Activated CD4-positive, alpha-beta T cell treated with anti-CD3 and anti-CD28 coated beads for 4 hours (primary cell): ENCODE results near the gene MDM4.
"Not testable (repeated sequence)": the region's sequence is repeated elsewhere in the genome, so short reads cannot be mapped to it uniquely, and the experiment has no call there.

Source experiments
- DNase-seq, 2 donors: peaks; one replicate each; pipeline ENCODE4 v3.0.0-alpha.2; 2020

MDM4 gene

DNA sequence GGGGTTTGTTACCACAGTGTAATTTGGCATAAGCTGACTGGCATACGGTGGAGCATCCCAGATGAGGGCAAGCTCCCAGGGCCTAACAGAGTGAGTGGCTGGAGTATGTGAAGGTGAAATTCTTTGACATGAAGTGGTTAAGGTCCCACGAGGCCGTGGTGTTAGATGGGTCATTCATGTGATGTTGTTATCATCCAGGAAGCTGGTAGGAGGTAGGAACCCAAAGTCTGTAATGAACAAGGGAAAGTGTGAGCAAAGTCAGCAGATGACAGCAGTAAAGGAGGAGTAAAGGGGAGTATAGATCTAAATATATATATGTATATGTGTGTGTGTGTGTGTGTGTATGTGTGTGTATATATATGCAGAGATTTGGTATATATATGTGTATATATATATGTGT lies 47.6 kb downstream of the MDM4 start:
- DNase-seq: no peak

DNA sequence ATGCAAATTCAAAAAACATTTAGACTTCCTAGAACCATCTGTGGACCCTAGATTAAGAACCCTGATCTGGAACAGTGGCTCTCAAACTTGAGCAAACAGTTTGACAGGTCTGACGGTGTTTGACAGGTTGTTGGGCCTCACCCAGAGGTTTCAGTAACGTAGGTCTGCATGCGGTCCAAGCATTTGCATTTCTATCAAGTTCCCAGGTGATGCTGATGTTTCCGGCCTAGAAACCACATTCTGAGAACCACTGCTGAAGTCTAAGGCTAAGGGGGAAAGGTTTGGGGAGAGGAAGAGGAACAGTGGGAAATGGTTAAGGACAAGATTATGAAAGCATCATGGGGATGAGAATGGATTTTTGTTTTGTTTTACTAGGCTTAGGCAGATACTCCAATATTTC lies 48.6 kb downstream of the MDM4 start:
- no peak for DNase-seq

DNA sequence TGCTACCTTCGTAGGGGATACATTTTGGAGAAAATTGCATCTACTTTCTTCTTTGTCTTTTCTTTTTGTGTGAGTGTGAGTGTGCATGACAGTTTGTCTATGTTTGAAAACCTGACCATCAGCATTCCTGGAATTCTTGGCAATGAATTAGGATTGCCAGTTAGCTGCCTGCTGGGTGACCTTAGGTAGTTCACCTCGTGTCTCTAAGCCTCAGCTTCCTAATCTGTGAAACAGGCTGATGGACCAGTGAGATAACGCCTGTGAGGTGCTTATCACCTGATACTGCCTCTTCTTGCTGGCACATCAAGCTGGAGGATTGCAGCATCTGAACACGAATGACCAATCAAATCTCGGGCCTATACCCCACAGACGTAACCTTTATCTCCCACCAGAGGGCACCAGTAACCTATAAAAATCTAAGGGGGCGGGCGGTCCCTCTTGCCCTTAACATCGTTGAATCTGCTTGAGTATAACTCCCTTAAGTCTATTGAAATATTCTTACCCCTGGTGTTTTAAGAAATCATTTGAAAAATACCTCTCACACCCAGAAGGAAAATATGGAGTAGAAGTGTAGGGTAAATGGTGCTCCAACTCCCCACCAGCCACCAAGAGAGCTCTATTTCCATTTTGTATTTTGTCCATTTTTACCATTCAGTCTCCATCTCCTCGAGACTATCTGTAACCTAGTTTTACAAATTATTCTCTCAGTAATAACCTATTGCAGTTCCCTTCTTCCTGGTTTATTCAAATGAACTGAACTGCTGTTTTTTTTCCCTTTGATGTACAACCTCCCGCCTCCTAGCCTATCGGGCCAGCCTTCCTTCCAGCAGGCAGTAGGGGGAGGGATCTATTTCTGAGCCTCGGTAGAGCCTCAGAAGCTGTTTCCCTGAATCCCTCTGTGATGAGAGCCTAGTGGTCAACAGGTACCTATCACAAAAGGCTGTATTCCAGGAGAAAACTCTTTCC lies 49.7 kb downstream of the MDM4 start:
- peak; percentile 47 to 50 for DNase-seq

DNA sequence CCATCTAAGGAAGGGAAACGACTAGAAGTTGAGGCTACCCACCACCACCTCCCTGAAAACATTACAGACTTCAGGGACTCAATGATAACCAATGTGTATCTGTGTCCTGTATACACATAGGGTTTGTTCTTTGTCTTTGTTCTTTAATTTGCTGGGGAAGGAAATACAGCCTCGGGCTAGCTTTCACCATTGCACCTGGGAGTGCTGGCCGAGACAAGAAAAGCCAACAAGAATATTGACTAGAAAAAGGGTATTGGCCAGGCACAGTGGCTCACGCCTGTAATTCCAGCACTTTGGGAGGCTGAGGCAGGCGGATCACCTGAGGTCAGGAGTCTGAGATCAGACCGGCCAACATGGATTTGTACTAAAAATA lies 50.4 kb downstream of the MDM4 start:
- no peak for DNase-seq

DNA sequence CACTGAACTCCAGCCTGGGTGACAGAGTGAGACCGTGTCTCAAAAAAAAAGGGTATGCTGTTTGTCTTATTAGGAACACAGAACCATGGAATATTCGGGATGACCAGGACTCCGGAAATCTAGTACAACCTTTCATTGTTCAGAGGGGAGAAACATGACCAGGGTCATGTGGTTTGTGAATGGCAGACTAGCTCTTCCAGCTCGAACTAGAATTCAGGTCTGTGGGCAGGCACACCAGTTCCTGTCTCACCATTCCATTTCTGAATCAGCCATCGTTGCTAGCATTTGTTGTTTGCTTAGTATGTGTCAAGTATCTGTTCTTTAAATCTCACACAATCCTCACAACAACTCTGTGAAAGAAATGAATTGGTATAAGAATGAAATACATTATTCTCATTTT lies 50.9 kb downstream of the MDM4 start:
- DNase-seq: no peak

DNA sequence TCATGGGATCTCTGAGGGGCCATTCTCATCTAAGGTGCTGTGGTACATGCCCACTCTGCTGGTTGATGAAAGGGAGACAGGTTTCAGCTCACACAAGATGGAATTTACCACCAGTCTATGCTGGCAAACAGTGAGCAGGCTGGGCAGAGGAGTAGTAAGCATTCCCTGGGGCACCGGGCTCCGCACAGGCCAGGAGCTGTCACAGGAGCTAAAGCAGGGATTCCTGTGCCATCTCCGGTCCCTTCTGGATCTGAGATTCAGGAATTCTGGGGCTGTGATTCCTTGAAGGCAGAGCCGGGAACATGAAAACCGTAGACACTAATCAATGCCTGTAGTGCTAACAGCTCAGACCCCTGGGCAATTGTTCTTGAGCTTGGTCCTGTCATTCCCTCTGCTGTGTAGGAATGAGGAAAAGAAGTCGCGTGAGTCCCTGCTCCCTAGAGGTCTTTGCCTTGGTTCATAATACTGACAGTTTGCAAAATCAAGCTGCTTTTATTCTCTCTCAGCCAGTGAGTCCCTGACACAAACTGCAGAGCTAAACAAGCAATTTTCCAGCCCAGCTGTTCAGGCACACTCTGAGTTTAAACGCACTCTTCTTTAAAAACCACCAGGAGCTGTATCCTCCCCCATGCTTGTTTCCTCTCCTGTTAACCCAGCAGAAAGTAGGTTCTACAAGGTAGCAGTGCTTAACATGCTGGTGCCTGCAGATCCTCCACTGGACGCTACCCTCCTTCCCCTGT lies 52.5 kb downstream of the MDM4 start:
- DNase-seq: no peak

DNA sequence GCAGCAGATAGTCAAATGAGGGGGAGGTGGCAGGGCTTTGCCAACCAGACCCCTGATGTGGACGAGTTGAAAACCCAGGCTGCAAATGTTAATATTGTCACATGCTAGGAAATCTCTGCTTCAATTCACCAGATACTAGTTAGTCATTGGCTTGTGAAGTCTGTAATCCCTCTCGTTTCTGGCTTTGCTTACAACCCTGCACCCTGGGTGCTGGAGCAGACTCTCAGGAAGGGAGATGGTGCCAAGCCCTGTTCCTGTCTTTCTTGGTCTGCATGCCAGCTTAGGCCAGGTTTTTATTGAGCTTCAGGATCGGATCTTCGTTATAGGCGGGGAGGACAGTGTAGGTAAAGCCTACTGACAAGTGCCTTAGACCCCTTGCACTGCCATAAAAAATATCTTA lies 53.3 kb downstream of the MDM4 start:
- DNase-seq: no peak

DNA sequence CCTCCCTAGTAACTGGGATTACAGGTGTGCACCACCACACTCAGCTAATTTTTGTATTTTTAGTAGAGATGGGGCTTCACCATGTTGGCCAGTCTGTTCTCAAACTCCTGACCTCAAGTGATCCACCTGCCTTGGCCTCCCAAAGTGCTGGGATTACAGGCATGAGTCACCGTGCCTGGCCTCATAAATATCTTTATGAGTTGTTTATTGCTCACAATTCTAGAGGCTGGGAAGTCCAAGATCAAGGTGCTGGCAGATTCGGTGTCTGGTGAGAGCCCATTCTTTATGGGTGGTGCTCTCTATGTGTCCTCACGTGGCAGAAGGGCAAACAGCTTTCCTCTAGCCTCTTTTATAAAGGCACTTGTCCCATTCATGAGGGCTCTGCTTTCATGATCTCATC lies 53.8 kb downstream of the MDM4 start:
- not testable (repeated sequence) for DNase-seq

DNA sequence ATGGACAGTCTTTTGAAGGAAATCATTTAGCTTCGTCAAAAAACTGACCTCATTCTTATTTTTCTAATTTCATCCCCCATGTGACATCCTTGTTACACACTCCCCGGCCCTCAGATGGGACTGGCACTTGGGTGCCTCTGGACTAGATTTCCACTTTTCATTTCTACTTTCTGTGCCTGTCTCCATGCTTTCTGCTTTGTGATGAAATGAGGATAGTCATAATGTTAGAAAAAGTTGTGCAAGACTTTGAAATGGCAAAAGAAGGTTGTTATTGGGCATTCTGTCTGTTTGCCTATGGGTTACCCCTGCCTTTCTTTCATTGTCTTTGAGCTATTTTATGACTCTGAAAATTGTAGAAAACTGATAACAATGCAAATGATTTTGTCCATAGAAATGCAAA lies 54.9 kb downstream of the MDM4 start:
- no peak for DNase-seq

DNA sequence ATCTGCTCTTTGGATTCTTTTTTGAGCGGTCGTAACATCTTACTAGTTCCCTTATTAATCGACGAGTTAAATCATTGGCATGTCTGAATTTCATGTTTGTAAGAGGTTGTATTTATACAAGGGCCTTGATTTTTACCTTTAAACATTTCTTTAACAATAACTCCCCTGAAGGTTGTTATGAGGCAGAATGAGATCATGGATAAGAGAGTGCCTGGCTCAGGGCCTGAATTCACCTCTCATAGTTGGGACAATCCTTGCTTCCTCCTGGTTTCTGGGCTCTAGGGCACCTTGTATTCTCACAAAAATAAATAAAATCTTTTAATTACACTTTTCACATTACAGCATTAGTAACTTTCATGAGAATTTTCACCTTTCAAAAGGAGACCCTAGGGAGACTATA lies 55.4 kb downstream of the MDM4 start:
- DNase-seq: no peak

DNA sequence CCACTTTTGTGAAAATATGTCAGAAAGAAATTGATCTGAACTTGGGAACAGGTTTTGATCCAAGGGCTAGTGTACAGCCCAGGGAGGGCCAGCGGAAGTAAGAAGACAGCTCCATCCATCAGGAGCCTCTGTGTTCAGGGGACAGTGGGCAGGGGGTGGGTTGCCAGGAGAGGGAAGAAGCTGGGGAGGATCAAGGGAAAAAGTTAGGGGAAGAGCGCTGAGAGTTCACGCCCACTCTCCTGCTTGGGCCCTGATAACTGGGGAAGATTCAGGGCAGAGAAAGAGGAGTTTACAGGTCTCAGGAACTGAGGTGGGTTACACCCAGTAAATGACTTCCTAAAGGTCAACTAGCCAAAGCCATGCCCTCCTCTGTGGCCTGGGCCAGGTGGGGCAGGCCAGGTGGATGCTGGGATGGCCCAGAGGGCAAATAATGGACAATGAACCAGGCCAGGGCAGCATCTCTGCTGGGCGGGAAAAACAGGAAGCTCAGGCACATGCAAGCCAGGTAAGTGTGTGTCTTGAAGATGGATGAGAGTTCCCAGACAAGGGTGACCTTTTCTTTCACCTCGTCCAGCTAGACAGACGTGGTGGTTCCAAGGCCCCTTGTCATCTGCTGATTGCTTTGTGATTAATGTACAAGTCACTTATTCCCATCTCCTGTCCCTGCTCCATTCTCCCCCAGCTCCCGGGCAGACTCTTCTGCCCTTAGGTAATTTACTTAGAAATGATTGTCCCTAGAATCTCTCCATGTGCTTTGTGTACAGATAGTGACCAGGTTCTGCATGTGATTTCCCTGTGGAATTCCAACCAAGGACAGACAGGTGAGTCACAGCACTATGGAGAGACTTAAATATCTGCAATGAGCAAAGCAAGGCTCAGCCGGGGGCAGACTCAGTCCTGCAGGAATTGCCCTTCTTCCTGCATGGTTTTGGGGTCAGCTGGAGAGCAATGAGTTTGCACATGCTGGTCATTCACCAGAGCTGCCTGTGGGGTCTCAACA lies 57.0 kb downstream of the MDM4 start:
- DNase-seq: no peak

DNA sequence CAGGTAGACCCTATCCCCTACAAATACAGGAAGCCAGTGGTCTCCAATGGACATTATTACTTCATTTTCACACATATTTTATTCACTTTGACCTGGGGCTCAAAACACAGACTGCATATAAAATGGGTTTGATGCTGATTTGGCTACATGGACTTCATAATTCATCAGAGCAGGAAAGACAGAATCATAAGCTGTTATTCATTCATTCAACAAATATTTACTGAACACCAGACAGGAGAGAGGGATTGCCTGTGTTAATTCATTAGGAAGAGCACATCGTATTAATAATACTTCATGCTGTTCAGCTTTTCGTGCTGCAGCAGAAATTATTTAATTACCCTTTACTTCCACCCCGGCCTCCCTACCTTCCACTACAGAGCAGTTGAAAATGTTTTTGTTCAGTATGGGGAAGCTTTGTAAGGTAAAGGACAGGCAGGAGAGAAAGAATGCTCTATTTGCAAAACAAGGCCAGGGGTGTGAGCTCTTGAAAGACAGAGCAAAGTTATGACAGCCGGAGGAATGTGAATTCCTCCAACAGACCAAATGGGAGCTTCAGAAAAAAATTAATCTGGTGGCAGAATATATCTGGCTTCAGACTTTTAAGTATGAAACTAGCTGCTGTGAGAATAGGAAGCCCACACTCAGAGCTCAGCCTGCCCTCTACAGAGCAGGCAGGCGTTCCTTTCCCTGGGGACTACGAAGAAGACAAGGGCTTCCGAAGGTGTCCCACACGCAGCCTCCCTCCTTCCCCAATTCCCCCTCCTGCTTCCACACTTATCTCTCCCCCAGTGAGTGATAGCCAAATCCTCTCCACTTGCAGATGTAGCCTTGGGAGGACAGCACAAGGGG lies 58.0 kb downstream of the MDM4 start:
- no peak for DNase-seq

DNA sequence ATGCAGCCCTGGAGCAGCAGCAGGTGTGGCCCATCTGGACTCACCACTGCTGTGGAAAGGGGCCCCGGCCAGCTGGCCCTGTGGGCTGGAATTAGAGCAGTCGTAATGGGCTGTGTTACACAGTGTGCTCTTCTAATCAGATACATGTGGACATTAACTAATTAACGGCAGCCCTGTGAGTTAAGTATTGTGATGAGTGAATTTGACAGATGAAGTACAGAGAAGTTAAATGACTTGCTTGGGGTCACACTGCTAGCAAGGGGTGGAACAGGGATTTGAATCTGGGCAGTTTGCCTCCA lies 58.6 kb downstream of the MDM4 start:
- no peak for DNase-seq

DNA sequence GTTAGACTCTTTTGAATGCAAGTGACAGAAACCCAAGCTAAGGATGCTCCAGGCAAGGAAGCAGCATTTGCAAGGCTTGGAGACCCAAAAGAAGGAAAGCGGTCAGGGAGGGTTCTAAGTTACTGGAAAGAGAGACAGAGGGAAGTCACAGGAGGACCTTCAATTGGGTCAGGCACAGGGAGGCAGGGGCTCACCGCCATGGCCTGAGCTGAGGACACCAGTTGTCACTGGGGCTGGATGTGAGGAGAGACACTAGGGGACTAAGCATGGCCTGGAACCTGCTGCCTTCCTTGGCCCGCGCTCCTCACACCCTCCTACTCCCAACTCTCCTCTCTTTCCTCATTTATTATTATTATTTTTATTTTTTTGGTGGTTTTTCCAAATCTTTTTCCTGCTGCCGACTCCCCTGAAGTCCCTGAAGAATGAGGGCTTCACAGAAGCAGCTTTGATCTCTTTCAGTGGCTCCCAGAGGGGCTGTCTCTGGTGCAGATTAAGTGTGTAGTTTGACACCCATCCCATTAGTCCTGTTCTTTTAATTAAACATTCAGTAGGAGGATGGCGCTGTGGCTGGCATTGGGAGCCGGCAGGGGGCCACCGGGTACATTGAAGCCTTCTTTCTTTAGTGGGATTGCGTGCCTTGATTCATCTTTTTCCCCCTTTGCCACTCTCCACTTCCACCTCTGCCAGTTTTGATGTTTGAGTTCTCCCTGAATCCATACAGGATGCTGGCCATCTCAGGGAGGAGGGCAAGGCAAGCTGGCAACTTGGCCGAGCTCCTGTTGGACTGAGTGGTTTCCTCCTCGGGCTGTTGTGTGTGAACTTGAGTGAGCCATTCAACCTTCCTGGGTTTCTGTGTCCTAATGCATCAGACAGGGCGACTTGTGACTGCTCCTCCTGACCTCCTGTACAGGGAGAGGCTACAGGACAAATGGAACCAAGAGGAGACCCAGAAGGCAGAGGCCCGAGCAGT lies 59.3 kb downstream of the MDM4 start:
- no peak for DNase-seq

DNA sequence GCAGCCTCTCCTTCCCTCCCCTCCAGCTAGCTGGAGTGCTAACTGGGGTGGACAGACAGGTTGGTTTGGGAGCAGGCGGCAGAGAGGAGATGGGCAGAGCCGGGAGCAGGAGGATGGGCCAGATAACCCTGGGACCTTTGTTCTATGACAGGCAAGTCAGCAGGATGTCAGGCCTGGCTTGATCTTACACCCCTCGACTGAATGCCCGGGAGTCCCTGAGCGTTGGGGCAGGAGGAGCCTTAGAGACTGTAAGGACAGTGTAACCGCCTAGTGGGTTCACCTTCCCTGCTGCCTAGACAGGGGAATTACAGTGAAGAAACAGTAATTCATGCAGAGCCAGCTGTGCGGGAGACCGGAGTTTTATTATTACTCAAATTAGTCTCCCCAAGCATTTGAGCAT lies 60.2 kb downstream of the MDM4 start:
- DNase-seq: no peak

DNA sequence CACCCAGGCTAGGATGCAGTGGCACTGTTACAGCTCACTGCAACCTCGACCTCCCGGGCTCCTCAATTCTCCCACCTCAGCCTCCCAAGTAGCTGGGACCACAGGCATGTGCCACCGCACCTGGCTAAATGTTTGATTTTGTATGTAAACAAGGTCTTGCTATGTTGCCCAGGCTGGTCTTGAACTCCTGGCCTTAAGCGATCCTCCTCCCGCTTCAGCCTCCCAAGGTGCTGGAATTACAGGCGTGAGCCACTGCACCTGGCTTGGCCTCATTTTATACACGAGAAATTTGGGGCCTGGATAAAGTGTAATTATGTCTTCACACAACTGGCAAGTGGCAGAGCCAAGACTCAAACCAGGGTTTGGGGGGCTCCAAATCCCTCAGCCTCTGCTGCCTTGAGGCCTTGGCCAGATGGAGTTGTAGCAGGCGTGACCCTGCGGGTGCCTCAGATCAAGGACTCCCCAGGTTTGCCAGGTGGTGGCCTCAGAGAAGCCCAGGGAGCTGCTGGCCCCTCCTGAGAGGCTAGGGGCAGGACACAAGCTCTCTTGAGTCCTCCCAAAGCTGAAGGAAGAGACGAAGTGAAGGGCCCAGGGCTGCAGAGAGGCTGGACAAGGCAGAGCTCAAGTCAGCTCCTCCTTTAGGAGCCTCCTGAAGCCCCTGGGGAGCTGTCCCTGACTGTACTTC lies 61.7 kb downstream of the MDM4 start:
- no peak for DNase-seq

DNA sequence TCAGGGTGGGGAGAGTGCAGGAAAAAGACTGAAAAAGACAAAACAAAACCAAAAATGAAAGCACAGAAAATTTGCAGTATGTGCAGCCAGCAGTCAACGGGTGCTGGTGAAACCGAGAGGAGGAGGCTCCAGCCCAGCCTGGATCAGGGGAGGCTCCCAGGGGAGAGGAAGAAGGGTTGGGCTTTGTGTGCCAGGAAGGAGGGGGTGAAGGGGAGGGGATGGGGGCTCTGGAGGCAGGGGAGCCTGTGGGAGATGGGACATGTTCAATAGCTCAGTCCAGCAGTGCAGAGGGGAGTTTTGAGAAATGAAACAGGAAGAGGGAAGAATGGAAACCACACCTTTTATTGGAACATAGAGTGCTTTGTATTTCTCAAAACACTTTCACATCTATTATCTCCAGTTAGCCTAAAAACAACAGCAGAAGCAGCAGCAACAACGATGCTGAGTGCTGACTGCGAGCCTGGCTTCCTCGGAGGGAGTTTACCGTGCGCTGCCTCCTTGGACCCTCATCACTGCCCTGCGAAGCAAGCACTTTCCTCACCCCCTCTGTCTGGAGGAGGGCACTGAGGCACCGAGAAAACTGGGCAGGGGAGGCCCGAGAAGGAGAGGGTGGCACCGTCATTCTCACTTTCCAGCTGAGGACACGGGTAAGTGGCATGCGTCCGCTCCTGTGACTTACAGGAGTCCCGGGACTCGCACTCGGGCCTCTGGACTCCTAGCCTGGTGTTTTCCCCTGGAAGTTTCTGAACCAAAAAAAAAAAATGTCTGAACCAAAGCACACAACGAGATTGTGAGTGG lies 62.9 kb downstream of the MDM4 start:
- DNase-seq: peak in 1 of 2 donors; percentile 6

DNA sequence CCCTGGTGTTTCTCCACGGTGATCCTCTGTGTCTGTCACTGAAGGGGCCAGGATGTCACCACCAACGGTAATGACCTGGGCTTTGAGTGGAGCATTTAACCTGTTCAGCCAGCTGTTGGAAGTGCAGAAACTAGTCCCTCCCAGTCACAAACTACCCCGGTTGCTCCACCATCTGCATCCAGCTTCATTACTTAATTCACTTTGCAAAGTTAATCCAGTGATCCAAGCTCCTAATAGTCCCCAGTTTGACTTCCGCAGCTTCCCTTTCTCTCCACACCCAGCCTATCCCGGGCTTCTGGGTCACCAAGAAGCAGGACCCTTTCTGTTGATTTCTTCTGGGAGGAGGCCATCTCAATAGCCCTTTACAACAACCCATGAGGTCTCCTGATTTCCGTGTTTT lies 63.5 kb downstream of the MDM4 start:
- DNase-seq: no peak

DNA sequence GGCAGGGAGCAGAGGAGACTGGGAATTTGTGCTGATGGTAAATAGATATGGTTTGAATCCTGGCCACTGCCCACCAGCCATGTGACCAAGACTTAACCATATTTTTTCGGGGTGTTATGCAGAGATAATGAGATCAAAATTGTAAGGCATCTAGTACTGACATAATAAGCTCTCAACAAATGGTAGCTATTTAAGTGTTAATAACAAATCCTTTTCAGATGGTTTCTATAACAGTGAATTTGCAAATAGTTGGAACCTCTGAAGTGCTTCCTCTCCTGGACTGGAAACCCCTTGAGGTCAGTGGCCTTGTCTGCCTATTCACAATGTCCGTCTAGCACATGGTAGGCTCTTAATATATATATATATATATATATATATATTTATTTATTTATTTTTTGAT lies 64.7 kb downstream of the MDM4 start:
- DNase-seq: no peak

DNA sequence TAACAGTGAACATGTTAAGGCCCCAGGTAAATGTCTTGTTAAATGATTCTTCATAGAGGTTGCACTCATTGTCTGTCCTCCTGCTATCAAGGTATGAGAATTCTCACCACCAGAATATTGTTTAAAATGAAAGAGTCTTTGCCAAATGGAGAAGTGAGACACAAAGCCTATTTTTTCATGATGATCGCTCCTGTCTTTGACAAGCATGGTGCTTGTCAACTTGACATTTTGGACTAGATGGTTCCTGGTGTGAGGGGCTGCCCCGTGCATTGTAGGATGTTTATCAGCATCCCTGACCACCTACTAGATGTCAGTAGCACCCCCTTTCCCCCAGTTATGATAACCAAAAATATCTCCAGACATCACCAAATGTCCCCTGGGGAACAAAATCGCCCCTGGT lies 65.6 kb downstream of the MDM4 start:
- no peak for DNase-seq
